Sigmoid colon (tissue), 7 donors: ENCODE results near the gene RBM33. TPM values are rescaled to one million over a fixed set of nuclear protein-coding genes. Genes with fewer than 3 reads are reported as not detected.

Experiments used
- DNase-seq: peaks from one replicate; pipeline ENCODE4 v3.0.0-alpha.2; 2019
- H3K27ac ChIP-seq, 4 donors: fragments of 200-600 bp; sonication (generic); one replicate each; pipeline ENCODE4 v1.5.1; 2016 to 2019; ENCODE audit warnings: mild to moderate bottlenecking in 1 of 4
- H3K27me3 ChIP-seq, 3 donors: fragments of 200-600 bp; sonication (generic); one replicate each; pipeline ENCODE4 v1.5.1; 2019; ENCODE audit warnings: mild to moderate bottlenecking in 1 of 3
- H3K36me3 ChIP-seq, 4 donors: fragments of 200-600 bp; sonication (generic); one replicate each; pipeline ENCODE4 v1.5.1; 2016 to 2019
- H3K4me1 ChIP-seq, 4 donors: fragments of 200-600 bp; sonication (generic); one replicate each; pipeline ENCODE4 v1.5.1; 2017 to 2019
- H3K4me3 ChIP-seq, 4 donors: fragments of 200-600 bp; sonication (generic); one replicate each; pipeline ENCODE4 v1.5.1; 2017 to 2019; ENCODE audit warnings: mild to moderate bottlenecking in 2 of 4, moderate library complexity in 1 of 4
- H3K9me3 ChIP-seq, 4 donors: fragments of 200-600 bp in 3 of 4; sonication (generic) in 3 of 4; one replicate each; pipeline versions ENCODE4 v1.5.1 to v1.6.1; 2013 to 2019
- CTCF ChIP-seq, 4 experiments: fragments of 450-650 bp in 3 of 4; fragments of 200-600 bp in 1 of 4; IDR thresholded peaks; one replicate each; pipeline ENCODE4 v1.5.1; 2016 to 2019; ENCODE audit warnings: antibody characterized with exemption in 4 of 4, mild to moderate bottlenecking in 3 of 4, moderate library complexity in 2 of 4
- EP300 ChIP-seq, 4 donors: sonication (generic); formaldehyde crosslinking; IDR thresholded peaks; one replicate each; pipeline ENCODE4 v1.6.1; 2017; ENCODE audit warnings: antibody characterized with exemption in 4 of 4
- POLR2A ChIP-seq, 2 donors: fragments of 450-650 bp; IDR thresholded peaks; one replicate each; pipeline ENCODE4 v1.6.1; 2016; ENCODE audit warnings: antibody characterized with exemption in 2 of 2, mild to moderate bottlenecking in 2 of 2, moderate library complexity in 2 of 2
- POLR2AphosphoS5 ChIP-seq, 4 donors: sonication (generic); formaldehyde crosslinking; IDR thresholded peaks; one replicate each; pipeline ENCODE4 v1.6.1; 2017; ENCODE audit warnings: antibody characterized with exemption in 4 of 4
- WGBS, 2 donors: extraction: QIAGEN DNeasy Blood & Tissue Kit; methylation state at CpG; one replicate each; pipeline ENCODE4 v1.1.7; 2013; 5-methylcytosine and 5-hydroxymethylcytosine counted together
- intact Hi-C: fragments of 100-400 bp; cut with DNase I; formaldehyde crosslinking; loops from one replicate; pipeline ENCODE4 v1.15.1; 2023
- polyA plus RNA-seq, 3 donors: library from polyadenylated mRNA; stranded (reverse); fragments of 200-250 nt; gene quantifications; one replicate each; pipeline ENCODE4 v1.2.3, GENCODE V29; 2013
- total RNA-seq, 4 donors: library from RNA; depleted of rRNA; stranded (reverse); fragments of >200 nt; gene quantifications; one replicate each; pipeline ENCODE4 v1.1.0, GENCODE V29; 2016
- donor health status: healthy with polysubstance abuse.
- donor health status: Bipolar disorder and iron deficiency.
- donor health status: healthy.

Gene RBM33
- total and polyA plus RNA-seq, 7 donors = 3.6 to 60.4 (median 30.8) TPM

- 33 to 71% methylated on average over 6 of the region's 6 CpGs for WGBS, 2 donors
- no peak overlapping the region for H3K27ac ChIP-seq
- H3K4me3 ChIP-seq = no peak overlapping the region
- TF ChIP-seq CTCF (IDR thresholded peaks at IDR 0.05) (no peak), POLR2AphosphoS5 (IDR thresholded peaks at IDR 0.05) (no peak), EP300 (IDR thresholded peaks at IDR 0.05) (no peak), POLR2A (IDR thresholded peaks at IDR 0.05) (no peak)
- peaks cover 4 to 43% (median 20%) of the 10 kb centered on the region in 4 donors for H3K36me3 ChIP-seq
- no peaks in the 10 kb centered on the region for H3K27me3 ChIP-seq
- H3K9me3 ChIP-seq = no peaks in the 10 kb centered on the region
- no peak for DNase-seq
- peaks cover 0 to 1% (median 0%) of the 10 kb centered on the region in 4 donors for H3K4me1 ChIP-seq
- intact Hi-C loops = no loop called here
Observed at GRCh38 chr7:155700847-155701246, 56.4 kb downstream of the RBM33 start.

GRCh38 chr7:155701972-155702544, 57.6 kb downstream of the RBM33 start:
- peaks cover 4 to 55% (median 20%) of the 10 kb centered on the region in 4 donors for H3K36me3 ChIP-seq
- no peaks in the 10 kb centered on the region for H3K9me3 ChIP-seq
- WGBS, 2 donors = 95% methylated on average over 3 of the region's 3 CpGs
- TF ChIP-seq CTCF (IDR thresholded peaks at IDR 0.05) (no peak), POLR2A (IDR thresholded peaks at IDR 0.05) (no peak), POLR2AphosphoS5 (IDR thresholded peaks at IDR 0.05) (no peak), EP300 (IDR thresholded peaks at IDR 0.05) (no peak)
- H3K27me3 ChIP-seq = no peaks in the 10 kb centered on the region
- no peak overlapping the region for H3K4me3 ChIP-seq
- H3K27ac ChIP-seq = no peak overlapping the region
- no peak for DNase-seq
- intact Hi-C loops = no loop called here
- H3K4me1 ChIP-seq = no peaks in the 10 kb centered on the region

GRCh38 chr7:155702616-155703015, 58.2 kb downstream of the RBM33 start:
- H3K9me3 ChIP-seq = no peaks in the 10 kb centered on the region
- WGBS, 2 donors = 92 to 93% methylated on average over 1 of the region's 1 CpG
- H3K4me3 ChIP-seq = no peak overlapping the region
- intact Hi-C loops = no loop called here
- H3K27me3 ChIP-seq = no peaks in the 10 kb centered on the region
- H3K4me1 ChIP-seq = no peaks in the 10 kb centered on the region
- peaks cover 4 to 60% (median 23%) of the 10 kb centered on the region in 4 donors for H3K36me3 ChIP-seq
- no peak for DNase-seq
- TF ChIP-seq POLR2A (IDR thresholded peaks at IDR 0.05) = no peak
- TF ChIP-seq CTCF (IDR thresholded peaks at IDR 0.05) = no peak
- TF ChIP-seq EP300 (IDR thresholded peaks at IDR 0.05) = no peak
- no peak for TF ChIP-seq POLR2AphosphoS5 (IDR thresholded peaks at IDR 0.05)
- no peak overlapping the region for H3K27ac ChIP-seq

GRCh38 chr7:155705623-155706360, 61.3 kb downstream of the RBM33 start:
- no peak overlapping the region for H3K4me3 ChIP-seq
- TF ChIP-seq POLR2A (IDR thresholded peaks at IDR 0.05) (no peak), EP300 (IDR thresholded peaks at IDR 0.05) (no peak), CTCF (IDR thresholded peaks at IDR 0.05) (no peak)
- no peaks in the 10 kb centered on the region for H3K4me1 ChIP-seq
- no peaks in the 10 kb centered on the region for H3K9me3 ChIP-seq
- peaks cover 4 to 90% (median 26%) of the 10 kb centered on the region in 4 donors for H3K36me3 ChIP-seq
- WGBS, 2 donors = 91 to 94% methylated on average over 16 of the region's 16 CpGs
- no peak for DNase-seq
- H3K27me3 ChIP-seq = no peaks in the 10 kb centered on the region
- intact Hi-C loops = no loop called here
- H3K27ac ChIP-seq = no peak overlapping the region
